Upper lobe of left lung (tissue), 4 donors: Measurements from ENCODE around the gene ZNF134.
A peak's percentile ranks its signal among the peaks of the same experiment; 100 is the strongest.

ENCODE experiments used
- CTCF ChIP-seq, 6 experiments: fragments of 450-650 bp in 4 of 6; fragments of 200-600 bp in 2 of 6; sonication (generic) in 2 of 6; IDR thresholded peaks; one replicate each; pipeline ENCODE4 v1.5.1; 2016 to 2019; ENCODE audit warnings: antibody characterized with exemption in 6 of 6
- EP300 ChIP-seq, 4 donors: sonication (generic); formaldehyde crosslinking; IDR thresholded peaks; one replicate each; pipeline ENCODE4 v1.5.1; 2017; ENCODE audit warnings: antibody characterized with exemption in 4 of 4, control low read depth in 2 of 4
- POLR2A ChIP-seq, 4 donors: fragments of 450-650 bp; IDR thresholded peaks; one replicate each; pipeline ENCODE4 v1.5.1; 2016 to 2017; ENCODE audit warnings: antibody characterized with exemption in 4 of 4, mild to moderate bottlenecking in 2 of 4

DNA sequence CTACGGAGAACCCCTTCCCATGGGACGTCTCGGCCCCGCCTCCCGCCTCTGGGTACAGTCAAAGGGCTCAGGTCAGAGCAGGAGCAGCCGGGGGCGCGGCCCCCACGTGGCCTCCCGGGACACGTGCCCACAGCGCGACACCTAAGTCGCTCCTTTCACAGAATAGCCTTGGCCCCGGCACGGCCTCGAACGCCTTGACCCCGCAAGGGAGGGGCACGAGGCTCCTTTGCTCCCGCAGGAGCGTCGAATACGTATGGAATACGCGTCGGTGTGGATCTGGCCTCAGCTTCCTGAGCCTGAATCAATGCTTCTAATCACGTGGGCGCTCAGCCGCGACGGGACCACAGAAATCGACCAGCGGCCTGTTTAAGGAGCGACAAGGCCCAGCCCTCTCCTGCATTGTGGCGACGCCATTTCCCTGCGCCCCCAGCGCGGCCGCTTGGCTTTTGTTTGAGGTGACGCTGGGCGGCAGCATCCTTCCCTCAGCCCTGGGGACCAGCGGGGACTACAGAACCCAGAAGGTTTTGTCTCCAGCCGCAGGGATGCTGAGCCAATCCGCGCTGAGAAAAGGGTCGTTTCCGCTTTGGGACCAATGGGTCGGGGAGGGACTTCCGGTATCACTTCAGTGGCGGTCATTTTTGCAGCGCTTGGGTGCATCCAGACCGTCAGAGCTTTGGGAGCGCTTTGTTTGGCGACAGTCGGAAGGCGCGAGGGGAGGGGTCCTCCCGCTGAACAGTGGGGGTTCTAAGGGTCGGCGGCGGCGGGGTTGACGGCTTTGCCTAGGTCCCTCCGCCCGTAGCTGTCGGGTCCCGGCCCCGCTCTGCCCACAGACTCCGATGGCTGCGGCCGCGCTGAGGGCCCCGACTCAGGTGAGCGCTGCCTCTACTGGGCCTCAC is 30.3 kb upstream of the ZNF134 start, which contains the start of gene ZIK1:
- no peak for TF ChIP-seq CTCF (IDR thresholded peaks at IDR 0.05)
- TF ChIP-seq POLR2A (IDR thresholded peaks at IDR 0.05) = peak in 1 of 4 donors; percentile 31
- no peak for TF ChIP-seq EP300 (IDR thresholded peaks at IDR 0.05)
